Stimulated activated CD8-positive, alpha-beta memory T cell treated with anti-CD3 and anti-CD28 coated beads, Interleukin-7, amount 100 ng/mL, for 24 hours (primary cell): ENCODE results near the gene IPCEF1.
"Not testable (repeated sequence)": the region's sequence is repeated elsewhere in the genome, so short reads cannot be mapped to it uniquely, and the experiment has no call there.

Source experiments
- DNase-seq: peaks from one replicate; pipeline ENCODE4 v3.0.0-alpha.2; 2020; ENCODE audit warnings: low read depth

The IPCEF1 gene

GRCh38 chr6:154219250-154219649, 137.4 kb downstream of the IPCEF1 start:
- no peak for DNase-seq

GRCh38 chr6:154218787-154219186, 137.8 kb downstream of the IPCEF1 start:
- DNase-seq, result no peak

GRCh38 chr6:154218301-154218700, 138.3 kb downstream of the IPCEF1 start:
- no peak for DNase-seq

GRCh38 chr6:154213782-154214181, 142.8 kb downstream of the IPCEF1 start:
- DNase-seq, result no peak

GRCh38 chr6:154210678-154211077, 145.9 kb downstream of the IPCEF1 start:
- DNase-seq, result no peak

- no peak for DNase-seq
Measured at GRCh38 chr6:154209555-154209954, 147.0 kb downstream of the IPCEF1 start.

GRCh38 chr6:154206996-154207395, 149.6 kb downstream of the IPCEF1 start:
- no peak for DNase-seq

GRCh38 chr6:154206141-154206540, 150.5 kb downstream of the IPCEF1 start:
- DNase-seq, result no peak

- DNase-seq, result no peak
Measured at GRCh38 chr6:154202958-154203357, 153.6 kb downstream of the IPCEF1 start.

- DNase-seq, result no peak
Measured at GRCh38 chr6:154202339-154202738, 154.3 kb downstream of the IPCEF1 start.

- not testable (repeated sequence) for DNase-seq
Measured at GRCh38 chr6:154201688-154202087, 154.9 kb downstream of the IPCEF1 start.

GRCh38 chr6:154197196-154197860, 159.3 kb downstream of the IPCEF1 start:
- no peak for DNase-seq

GRCh38 chr6:154196333-154196885, 160.2 kb downstream of the IPCEF1 start:
- no peak for DNase-seq

GRCh38 chr6:154187714-154188113, 168.9 kb downstream of the IPCEF1 start:
- DNase-seq, result no peak

- DNase-seq, result no peak
Measured at GRCh38 chr6:154187203-154187602, 169.4 kb downstream of the IPCEF1 start.

- DNase-seq, result no peak
Measured at GRCh38 chr6:154179434-154179833, 177.2 kb downstream of the IPCEF1 start.

- DNase-seq, result not testable (repeated sequence)
Measured at GRCh38 chr6:154172393-154172792, 184.2 kb downstream of the IPCEF1 start.

- DNase-seq, result no peak
Measured at GRCh38 chr6:154170106-154170505, 186.5 kb downstream of the IPCEF1 start.

- no peak for DNase-seq
Measured at GRCh38 chr6:154169193-154169847, 187.3 kb downstream of the IPCEF1 start.

- DNase-seq, result no peak
Measured at GRCh38 chr6:154167126-154167525, 189.5 kb downstream of the IPCEF1 start.

- no peak for DNase-seq
Measured at GRCh38 chr6:154166140-154166539, 190.5 kb downstream of the IPCEF1 start.

GRCh38 chr6:154165478-154165877, 191.1 kb downstream of the IPCEF1 start:
- DNase-seq, result no peak

GRCh38 chr6:154164397-154164796, 192.2 kb downstream of the IPCEF1 start:
- no peak for DNase-seq

- no peak for DNase-seq
Measured at GRCh38 chr6:154161689-154162088, 194.9 kb downstream of the IPCEF1 start.
